ENCODE measurements around the gene DOCK4.
A peak's percentile ranks its signal among the peaks of the same experiment; 100 is the strongest.
"Not testable (repeated sequence)": the region's sequence is repeated elsewhere in the genome, so short reads cannot be mapped to it uniquely, and the experiment has no call there.

The DOCK4 gene, protein sequence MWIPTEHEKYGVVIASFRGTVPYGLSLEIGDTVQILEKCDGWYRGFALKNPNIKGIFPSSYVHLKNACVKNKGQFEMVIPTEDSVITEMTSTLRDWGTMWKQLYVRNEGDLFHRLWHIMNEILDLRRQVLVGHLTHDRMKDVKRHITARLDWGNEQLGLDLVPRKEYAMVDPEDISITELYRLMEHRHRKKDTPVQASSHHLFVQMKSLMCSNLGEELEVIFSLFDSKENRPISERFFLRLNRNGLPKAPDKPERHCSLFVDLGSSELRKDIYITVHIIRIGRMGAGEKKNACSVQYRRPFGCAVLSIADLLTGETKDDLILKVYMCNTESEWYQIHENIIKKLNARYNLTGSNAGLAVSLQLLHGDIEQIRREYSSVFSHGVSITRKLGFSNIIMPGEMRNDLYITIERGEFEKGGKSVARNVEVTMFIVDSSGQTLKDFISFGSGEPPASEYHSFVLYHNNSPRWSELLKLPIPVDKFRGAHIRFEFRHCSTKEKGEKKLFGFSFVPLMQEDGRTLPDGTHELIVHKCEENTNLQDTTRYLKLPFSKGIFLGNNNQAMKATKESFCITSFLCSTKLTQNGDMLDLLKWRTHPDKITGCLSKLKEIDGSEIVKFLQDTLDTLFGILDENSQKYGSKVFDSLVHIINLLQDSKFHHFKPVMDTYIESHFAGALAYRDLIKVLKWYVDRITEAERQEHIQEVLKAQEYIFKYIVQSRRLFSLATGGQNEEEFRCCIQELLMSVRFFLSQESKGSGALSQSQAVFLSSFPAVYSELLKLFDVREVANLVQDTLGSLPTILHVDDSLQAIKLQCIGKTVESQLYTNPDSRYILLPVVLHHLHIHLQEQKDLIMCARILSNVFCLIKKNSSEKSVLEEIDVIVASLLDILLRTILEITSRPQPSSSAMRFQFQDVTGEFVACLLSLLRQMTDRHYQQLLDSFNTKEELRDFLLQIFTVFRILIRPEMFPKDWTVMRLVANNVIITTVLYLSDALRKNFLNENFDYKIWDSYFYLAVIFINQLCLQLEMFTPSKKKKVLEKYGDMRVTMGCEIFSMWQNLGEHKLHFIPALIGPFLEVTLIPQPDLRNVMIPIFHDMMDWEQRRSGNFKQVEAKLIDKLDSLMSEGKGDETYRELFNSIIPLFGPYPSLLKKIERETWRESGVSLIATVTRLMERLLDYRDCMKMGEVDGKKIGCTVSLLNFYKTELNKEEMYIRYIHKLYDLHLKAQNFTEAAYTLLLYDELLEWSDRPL (N-terminal part only)

GRCh38 chr7:112206238-112206990, at the start of gene DOCK4, which contains the start of gene ZNF277:
TSS of gene DOCK4 (minus strand) at chr7:112206399. CDS start at chr7:112206138, 261 bp downstream.
TSS of gene ZNF277 (plus strand) at chr7:112206695. CDS start at chr7:112206717, 22 bp downstream.
- peak; percentile 98 for DNase-seq

GRCh38 chr7:112255388-112255720, 49.2 kb upstream of the DOCK4 start:
- DNase-seq: no peak

GRCh38 chr7:112254709-112255387, 48.6 kb upstream of the DOCK4 start:
- no peak for DNase-seq

DNA sequence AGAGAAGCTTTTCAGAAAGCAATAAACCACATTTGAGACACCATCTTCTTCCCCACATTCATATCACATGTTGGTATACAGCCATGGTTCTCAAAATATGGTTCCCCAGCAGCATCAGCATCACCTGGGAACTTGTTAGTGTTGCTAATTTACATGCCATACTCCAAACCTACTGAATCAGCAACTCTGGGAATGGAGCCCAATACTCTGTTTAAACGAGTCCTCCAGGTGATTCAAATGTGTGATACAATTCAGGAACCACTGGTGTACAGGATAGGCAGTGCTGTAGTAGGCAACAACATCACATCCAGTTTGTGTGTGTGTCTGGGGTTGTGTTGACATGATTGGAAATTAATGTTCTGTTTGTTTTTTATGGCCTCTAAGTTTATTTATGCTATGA, 48.0 kb upstream of the DOCK4 start:
- no peak for DNase-seq

DNA sequence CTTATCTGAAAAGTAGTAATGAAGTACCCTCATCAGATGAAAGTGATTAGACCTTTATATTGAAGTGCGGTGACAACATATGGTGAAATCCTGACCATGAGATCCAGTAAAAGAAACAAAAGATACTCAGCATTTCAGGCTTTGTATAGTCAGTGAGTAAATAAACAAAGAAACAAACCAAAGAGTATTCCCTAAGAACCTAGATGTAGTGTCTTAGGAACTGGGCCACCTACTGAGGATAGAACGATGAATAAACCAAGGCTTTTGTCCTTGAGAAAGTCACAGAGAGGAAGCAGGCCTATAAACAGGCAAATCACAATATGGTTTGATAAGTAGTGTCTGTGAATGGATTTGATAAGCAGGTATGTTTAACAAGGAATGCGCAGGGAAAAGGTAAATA, 46.5 kb upstream of the DOCK4 start:
- DNase-seq: no peak

GRCh38 chr7:112252141-112252540, 45.9 kb upstream of the DOCK4 start:
- no peak for DNase-seq

- DNase-seq: not testable (repeated sequence)
Observed at GRCh38 chr7:112249967-112250366, 43.8 kb upstream of the DOCK4 start.

GRCh38 chr7:112248598-112248997, 42.4 kb upstream of the DOCK4 start:
- no peak for DNase-seq

DNA sequence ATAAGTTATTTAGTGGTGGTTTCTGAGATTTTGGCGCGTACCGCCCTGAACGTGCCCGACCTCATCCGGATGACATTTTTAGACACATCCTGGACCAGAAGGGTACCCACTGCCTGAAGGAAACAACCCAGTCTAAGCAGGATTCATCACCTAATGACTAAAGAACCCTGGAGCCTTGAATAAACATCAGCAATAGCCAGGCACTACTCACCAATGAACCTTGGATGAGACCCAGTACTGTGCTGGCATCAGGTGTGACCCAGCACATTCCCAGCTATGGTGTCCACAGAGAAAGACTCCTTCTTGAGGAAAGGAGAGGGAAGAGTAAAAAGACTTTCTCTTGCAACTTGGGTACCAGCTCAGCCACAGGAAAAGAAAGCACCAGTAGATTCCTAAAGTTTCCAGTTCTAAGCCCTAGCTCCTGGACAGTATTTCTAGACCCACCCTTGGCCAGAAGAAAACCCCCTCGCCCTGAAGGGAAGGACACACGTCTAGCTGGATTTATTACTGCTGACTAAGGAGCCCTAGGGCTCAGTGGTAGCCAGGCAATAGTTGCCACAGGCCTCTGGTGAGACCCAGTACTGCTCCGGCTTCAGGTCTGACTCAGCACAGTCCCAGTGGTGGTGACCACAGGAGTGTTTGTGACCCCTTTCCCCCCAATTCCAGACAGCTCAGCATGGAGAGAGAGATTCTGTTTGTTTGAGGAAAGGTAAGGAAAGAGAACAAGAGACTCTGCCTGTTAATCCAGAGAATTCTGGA, 32.8 kb upstream of the DOCK4 start:
- DNase-seq: no peak

- no peak for DNase-seq
Observed at GRCh38 chr7:112238330-112238729, 32.1 kb upstream of the DOCK4 start.

DNA sequence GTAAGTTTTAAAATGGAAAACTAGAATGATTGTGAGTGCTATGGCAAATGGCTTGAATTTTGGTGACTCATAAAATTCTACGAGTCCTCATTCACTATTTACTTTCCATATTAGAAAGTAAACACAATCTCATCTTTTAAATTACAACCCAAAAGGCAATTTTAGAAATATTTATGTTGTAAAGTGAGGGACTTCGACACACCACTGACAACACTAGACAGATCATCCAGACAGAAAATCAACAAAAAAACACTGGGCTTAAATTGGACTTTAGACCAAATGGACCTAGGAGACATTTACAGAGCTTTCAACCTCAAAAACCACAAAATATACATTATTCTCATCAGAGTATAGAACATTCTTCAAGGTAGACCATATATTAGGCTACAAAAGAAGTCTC, 30.4 kb upstream of the DOCK4 start:
- no peak for DNase-seq

- DNase-seq: no peak
Observed at GRCh38 chr7:112234147-112234546, 27.9 kb upstream of the DOCK4 start.

GRCh38 chr7:112233048-112233697, 27.0 kb upstream of the DOCK4 start:
- no peak for DNase-seq

GRCh38 chr7:112232212-112232978, 26.2 kb upstream of the DOCK4 start:
- no peak for DNase-seq

DNA sequence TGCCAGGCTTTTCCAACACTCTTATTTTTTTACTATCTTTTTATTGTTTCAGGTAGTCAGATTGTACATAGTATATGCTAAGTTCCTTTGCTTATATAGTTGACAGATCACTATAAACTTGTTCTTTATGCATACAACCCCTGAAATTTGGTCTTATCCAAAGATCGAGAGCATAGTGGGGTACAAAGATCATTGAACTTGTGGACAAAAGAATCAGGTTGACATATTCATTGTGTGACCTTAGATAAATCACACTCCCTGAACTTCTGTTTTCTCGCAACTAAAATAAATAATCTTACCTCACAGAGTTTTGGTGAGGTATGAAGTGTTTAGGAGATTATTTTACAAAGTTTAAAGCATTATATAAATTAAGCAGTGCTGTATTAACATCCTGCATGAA, 22.4 kb upstream of the DOCK4 start:
- no peak for DNase-seq

DNA sequence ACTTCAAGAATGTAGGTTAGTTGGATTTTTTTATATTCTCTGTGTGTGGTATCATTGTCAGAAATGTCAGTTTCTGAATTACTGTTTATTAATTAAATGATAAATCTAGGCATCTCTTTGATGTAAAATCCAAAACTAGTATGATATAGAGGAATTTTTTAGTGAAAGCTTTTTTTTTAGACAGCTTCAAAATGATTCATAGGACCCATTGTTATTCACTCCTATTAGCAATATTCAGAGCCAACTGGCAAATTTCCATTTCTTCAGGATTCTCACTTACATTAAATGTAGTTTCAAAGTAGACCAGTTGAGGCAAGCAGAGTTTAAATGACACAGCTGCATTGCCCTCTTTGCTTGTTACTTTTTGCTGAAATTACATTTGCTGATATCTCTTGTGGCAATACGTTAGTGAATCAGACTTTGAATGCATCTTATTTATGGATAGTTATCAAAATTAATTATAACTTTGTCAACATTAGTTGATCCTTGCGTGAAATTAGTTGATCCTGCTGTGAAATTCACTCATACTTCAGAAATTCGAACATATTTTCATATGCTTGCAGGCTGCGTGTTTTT, 20.6 kb upstream of the DOCK4 start:
- DNase-seq: no peak

DNA sequence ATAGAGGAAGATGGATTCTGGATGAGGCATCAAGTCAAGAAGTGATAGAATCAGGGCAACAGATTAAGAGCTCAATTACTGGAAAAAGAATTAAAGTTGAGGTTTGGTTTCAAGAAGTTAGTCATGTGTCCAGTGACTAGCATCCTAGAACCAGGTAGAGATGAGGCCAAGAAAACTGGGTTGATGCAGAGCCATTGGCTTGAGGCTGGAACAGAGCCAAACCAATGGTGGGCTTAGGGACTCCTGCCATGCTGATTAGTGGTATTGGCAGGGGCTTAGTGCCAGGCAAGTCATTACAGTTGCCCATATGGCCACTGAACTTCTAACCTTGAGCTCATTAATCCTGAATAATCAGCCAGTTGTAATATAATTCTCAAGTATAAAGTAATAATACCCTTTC, 18.8 kb upstream of the DOCK4 start:
- no peak for DNase-seq

DNA sequence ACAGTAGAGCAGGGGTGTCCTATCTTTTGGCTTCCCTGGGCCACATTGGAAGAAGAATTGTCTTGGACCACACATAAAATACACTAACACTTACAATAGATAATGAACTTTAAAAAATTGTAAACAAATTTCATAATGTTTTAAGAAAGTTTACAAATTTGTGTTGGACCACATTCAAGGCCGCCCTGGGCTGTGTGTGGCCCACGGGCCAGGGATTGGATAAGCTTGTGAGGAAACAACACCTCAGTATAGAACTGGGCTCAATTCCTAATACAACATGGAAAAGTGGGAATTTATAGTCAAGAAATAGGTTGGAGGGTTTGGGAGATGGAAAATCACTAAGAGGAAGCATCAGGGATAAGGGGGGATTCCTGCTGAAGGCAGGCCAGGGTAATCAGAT, 18.0 kb upstream of the DOCK4 start:
- no peak for DNase-seq

DNA sequence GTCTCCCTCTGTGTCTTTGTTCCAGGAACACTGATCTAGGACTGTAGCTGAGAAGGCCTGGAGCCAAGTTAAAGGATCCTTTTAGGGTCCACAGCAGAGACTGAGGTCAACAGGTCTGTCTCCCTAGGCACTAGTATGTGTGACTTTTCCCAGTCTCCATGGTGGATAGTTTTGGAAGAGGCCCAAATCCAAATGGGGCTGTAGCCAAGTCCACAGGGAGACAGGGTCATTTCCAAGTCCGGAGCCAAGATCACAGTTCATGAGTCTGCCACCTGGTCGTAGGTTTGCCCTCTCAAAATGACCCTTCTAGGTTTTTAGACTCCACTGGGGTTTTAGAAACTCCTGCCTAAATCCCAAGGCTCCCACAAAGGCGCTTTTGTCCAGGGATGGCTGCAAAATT, 17.1 kb upstream of the DOCK4 start:
- DNase-seq: no peak
